Stimulated activated CD4-positive, alpha-beta T cell treated with anti-CD3 and anti-CD28 coated beads, Interleukin-12 subunit alpha, Interleukin-12 subunit beta, amount 100 ng/mL, for 24 hours (primary cell): ENCODE results near the gene WDR62.
A peak's percentile ranks its signal among the peaks of the same experiment; 100 is the strongest.

ENCODE experiments used
- DNase-seq, 2 experiments: peaks; one replicate each; pipeline ENCODE4 v3.0.0-alpha.2; 2020; ENCODE audit warnings: low read depth in 2 of 2

The WDR62 gene

DNA sequence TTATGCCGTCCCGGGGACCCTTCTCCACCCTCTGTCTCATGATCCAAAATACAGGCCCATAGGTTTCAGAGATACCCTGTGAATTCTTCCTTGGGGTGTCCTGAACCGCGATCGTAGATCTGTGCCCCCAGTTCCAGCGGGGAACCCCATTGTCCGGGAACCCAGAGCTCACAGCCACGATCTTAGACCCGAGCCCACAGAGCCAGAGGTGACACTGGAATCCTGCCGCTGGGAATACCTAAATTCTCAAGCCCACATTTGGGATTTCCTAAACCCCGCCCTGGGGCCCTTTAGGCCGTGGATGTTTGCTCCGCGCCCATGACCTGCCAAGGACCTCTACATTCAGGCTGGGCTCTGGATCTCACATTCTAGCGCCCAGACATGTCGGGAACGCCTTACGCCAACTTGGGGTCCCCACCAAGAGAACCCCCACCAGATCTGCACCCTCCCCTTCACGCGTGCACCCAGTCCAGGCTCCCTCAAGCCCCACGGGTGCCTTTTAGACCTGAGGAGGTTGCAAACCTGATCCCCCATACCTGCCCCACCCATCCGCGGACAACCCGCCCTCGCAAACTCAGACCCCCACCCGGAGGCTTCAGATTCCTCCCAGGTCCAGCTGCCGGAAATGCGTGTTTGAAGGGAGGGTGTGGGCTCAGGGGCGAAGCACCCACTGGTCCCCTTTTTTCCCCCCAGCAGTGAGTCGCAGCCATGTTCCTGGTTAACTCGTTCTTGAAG, 85.8 kb downstream of the WDR62 start:
- peak; percentile 22 to 45 for DNase-seq

DNA sequence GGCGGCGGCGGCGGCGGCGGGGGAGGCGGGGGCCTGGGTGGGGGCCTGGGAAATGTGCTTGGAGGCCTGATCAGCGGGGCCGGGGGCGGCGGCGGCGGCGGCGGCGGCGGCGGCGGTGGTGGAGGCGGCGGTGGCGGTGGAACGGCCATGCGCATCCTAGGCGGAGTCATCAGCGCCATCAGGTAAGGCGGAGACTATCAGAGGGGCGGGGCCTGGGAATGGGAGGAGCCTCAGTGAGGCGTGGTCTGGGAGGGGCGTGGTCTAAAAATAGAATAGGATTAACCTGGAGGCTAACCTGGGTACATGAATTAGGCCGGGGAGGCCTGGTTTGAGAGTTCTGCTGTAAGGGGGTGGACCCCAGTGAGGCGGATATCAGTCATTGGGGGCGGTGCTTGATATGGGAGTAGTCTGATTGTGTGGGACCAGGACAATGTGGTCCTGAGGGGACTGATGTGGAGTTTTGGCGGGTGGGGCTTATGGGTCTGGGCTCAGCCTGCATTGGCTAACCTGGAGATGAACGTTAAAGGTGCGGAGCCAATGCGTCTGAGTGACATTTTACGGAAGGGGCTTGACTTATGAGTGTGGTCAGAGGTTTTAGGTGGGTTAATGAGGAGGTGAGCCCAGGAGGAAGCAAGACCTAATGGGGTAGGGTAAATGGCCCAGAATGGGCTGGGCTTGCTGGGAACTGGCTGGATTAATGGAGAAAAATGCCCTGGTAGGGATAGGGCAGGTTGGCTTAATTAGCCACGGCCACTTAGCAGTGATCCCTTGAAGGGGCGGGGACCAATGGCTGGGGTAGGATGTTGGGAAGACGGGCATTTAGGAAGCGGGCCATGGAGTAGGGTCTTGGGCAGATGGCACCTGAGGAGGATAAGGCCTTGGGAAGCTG, 86.6 kb downstream of the WDR62 start:
- DNase-seq, result peak; percentile 85

- no peak for DNase-seq
Observed at GRCh38 chr19:36142046-36142445, 87.3 kb downstream of the WDR62 start.

DNA sequence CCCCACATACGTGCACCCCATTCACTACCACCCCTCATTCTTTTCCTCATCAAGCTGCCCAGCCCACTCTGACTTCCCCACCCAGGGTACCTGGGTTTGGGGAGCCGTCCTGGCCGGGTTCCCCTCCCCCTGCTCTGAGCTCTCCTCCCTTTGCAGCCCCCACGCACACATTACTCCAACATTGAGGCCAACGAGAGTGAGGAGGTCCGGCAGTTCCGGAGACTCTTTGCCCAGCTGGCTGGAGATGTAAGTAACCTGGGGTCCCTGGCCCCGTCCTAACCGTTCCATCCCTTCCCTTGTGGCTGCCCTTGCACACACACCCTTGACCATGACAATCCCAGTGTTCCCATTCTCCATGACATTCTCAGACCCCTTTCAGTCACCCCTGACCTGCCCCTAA, 87.8 kb downstream of the WDR62 start:
- DNase-seq, result no peak

DNA sequence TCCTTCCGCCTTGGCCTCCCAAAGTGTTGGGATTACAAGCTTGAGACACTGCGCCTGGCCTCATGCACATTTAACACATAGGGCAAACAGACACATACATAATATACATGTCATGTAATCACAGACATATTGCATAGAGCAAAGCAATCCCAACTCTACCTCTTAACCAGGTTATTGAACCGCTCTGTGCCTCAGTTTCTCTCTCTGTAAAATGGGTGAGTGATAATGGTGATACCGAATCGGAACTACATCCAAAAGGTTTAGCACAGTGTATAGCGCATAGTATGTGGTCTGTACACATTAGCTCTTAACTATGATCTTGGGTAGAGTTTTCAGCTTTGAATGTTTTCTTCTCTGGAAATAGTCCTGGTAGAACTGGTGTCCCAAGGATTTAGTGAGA, 89.9 kb downstream of the WDR62 start:
- DNase-seq, result no peak

- DNase-seq, result no peak
Observed at GRCh38 chr19:36149673-36150406, 95.1 kb downstream of the WDR62 start.

- no peak for DNase-seq
Observed at GRCh38 chr19:36150586-36150985, 95.9 kb downstream of the WDR62 start.

- no peak for DNase-seq
Observed at GRCh38 chr19:36151144-36152018, 96.7 kb downstream of the WDR62 start.

- DNase-seq, result no peak
Observed at GRCh38 chr19:36152019-36152351, 97.3 kb downstream of the WDR62 start.

DNA sequence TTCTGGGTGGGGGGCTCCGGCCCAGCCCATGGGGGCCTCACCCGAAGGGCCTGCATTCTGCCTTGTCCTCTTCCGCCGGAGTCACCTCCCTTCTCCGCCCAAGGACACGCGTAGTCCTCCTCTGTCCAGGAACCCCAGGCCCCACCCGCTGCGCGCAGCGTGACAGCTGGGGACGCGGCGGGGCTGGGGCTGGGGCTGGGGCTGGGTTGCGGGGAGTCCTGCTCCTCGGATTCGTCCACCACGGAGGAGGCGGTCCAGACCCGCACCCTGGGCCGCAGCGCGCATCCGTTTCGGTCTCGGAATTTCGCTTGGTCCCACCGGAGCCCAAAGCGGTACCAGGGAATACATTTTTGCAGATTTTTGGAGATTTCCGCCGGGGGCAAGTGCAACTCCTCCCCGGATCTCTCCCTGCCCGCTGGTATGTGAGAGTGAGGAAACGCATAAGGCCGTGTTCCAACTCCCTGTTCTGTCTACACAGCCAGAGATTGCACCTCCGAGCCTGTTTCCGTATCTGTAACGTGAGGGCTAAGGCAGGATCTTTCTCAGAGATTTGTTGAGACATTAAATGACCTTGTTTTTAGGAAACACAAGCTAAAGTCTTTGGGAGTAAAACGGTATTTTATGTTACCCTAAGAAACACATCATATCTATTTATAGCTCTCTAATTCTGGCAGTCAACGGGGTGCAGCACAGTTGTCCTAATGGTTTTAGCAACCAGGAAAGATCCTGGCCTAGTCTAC, 97.8 kb downstream of the WDR62 start, which contains the start of gene COX7A1:
Gene COX7A1, minus strand, starts transcription at position 96 of the 740 bp plus-strand sequence. Its CDS starts 40 bp downstream, at position 56.
- DNase-seq, result no peak

- no peak for DNase-seq
Observed at GRCh38 chr19:36153126-36153525, 98.4 kb downstream of the WDR62 start.
